Endothelial cell of hepatic sinusoid (primary cell): ENCODE results near the gene CCR7.

Source experiments
- in situ Hi-C: cut with HindIII; loops from 2 replicates; pipeline ENCODE4 v1.10.0; 2017; ENCODE audit warnings: low sequenced_read_pairs

Gene CCR7

DNA sequence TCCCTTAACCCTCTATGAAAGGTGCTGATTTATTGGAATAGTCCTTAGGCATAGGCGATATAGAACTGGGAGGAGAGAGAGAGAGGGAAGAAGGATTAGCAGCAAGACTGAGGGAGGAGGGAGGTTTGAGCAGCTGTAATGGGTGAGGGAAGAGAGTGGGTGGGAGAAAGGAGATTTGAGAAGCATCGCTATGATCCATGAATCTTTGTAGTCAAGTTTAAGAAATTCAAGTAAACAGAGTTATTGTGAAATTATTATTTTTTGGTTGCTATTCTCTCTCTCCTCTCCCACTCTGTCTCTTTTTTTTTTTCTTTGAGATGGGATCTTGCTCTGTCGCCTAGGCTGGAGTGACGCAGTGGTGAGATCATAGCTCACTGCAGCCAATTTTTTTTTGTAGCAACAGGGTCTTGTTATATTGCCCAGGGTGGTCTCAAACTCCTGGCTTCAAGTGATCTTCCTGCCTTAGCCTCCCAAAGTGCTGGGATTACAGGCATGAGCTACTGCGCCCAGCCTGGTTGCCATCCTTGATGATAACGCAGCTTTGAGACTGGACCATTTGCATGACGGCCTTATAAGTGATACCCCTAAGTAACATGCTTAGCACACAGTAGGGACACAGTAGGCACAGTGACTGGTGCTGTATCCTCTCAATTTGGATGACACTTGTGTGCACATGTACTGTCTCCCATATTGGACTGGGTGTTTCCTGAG is 42.9 kb downstream of the CCR7 start:
- in situ Hi-C loops: loop anchor here (10.0 kb wide), 2 partner anchors 62 to 348 kb away; partner anchors contain the start of gene RAPGEFL1

DNA sequence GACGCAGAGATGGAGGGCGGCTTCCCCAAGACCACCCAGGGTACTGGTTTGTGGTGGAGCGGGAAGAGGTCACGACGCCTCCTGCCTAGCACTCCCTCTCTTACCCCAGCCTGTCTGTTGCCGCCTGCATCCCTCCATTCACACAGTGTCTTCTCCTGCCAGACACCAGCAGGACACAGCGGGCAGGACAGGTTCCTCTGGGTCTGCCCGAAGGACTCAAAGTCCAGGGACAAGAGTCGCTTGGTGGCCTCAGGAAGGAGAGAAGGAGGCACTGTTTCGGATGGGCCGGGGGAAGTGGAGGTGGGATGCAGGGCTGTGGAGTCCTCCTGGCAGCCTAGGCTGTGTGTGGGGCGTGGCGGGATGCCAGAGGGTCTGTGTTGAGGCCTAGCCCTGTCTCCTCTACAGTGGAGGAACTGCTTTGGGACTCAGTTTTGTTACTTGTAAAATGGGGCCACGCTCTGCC is 44.2 kb downstream of the CCR7 start:
- in situ Hi-C loops: loop anchor here (10.0 kb wide), 2 partner anchors 64 to 346 kb away; partner anchors contain the start of gene RAPGEFL1

GRCh38 chr17:40519089-40519775 is 46.0 kb downstream of the CCR7 start:
- in situ Hi-C loops: no loop called here

DNA sequence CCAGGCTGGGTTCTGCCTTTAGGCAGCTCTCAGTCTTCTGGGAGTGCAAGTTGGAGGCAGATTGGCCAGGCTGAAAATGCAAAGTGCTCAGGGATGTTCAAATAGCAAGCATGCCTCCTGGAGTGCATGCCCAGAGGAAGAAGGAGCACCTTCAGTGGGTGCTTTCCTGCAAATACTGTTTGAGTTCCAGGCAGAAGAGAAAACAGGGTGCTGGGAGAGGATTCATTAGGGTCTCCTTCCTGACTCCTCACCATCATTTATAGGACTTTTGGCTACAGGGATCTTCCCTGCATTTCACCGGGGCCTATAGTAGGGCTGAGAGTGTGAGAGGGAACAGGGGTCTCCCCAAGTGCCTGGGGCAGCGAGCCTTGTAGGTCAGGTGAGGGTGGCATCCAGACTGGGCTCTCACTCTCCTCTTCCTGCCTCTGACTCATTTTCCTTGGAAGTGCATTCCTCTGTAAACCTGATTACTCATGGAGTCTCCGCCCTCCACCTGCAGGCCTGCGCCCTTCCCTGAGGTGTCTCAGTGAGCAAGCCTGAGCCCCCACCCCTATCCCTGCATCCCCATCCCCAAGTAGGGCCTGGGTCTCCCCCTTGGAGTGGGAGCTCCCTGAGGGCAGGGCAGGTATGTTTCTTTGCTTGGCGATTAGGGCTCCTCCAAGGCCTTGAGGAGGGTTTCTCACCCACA is 46.7 kb downstream of the CCR7 start:
- in situ Hi-C loops: no loop called here

DNA sequence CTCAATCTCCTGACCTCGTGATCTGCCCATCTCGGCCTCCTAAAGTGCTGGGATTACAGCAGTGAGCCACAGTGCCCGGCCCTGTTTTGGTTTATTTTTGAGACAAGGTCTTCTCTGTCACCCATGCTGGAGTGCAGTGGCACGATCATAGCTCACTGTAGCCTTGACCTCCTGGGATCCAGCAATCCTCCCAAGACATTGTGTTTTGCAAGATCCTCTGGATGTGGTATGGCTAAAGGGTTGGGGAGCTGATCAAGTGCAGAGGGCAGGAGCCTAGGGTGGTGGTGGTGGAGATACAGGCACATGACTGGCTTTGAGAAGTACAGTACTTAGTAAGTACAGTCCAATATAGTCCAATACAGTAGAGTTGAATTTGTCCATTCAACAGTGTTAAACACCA is 47.3 kb downstream of the CCR7 start:
- in situ Hi-C loops: no loop called here

DNA sequence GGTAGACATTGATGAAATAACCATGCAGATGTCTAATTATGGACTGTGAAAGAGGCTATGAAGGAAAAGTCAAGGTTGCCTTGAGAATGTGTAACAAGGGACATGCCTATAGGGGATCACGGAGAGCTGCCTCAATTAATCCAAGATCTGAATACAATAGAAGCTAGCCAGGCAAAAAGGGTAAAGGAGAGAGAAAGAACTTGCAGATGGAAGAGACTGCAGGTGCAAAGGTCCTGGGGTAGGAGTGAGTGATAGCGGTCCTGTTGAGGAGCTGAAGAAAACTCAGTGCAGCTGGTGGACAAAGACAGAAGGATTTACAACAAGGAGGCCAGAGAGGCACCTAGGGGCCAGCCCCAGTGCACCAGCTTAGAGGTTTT is 48.0 kb downstream of the CCR7 start:
- in situ Hi-C loops: no loop called here

GRCh38 chr17:40516581-40517285 is 48.5 kb downstream of the CCR7 start:
- in situ Hi-C loops: no loop called here

DNA sequence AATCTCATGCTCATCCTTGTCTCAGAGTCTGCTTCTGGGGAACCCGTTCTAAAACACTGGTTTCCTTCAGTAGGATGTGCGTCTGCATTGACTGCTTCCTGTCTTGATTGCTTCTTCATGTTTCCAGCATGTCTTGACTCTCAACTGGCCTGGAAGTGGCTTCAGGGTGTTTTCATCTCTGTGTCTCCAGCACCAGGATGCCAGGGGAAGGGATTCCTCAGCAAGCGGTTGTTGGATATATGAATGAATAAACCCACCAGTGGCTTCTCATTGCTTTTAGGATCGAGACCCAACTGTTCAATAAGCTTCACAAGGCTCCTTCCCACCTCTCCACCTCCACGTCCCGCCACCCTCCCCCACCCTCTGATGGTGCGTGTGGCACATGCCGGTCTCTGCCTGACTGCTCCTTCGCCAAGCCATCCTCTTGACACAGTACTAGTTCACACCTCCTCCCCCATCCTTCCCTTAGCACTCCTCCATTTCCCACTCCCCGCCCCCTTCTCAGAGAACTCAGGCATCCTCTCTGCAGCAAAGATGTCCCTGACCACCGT is 49.7 kb downstream of the CCR7 start:
- in situ Hi-C loops: no loop called here

GRCh38 chr17:40515011-40515410 is 50.3 kb downstream of the CCR7 start:
- in situ Hi-C loops: no loop called here

- in situ Hi-C loops: no loop called here
Observed at GRCh38 chr17:40514013-40514875, 51.0 kb downstream of the CCR7 start.

- in situ Hi-C loops: no loop called here
Observed at GRCh38 chr17:40511667-40512220, 53.5 kb downstream of the CCR7 start.

DNA sequence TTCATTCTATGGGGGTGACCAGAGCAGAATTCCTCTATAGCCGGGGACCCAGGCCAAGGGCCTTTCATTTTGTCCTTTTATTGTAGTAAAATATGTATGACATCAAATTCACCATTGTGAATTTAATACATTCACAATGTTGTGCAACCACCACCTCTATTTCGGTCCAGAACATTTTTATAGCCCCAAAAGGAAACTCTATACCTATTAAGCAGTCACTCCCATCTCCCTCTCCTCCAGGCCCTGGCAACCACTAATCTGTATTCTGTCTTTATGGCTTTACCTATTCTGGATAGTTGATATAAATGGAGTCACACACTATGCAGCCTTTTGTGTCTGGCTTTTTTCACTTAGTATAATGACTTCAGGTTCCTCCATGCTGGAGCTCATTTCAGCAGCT is 54.1 kb downstream of the CCR7 start:
- in situ Hi-C loops: no loop called here

DNA sequence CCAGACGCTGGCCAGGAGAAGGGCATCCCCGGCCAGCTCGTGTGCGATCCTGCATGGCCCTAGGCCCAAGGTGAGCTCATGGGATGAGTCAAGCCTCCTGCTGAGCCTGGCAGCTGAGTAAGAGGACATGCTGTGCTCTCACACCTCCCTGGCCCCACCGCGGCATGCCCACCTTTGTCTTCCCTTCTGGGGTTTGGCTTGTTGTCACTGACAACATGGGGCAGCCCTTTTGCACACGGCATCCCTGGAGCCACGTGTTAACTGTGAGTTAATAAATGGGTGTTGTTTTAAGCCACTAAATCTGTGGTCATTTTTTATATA is 55.0 kb downstream of the CCR7 start:
- in situ Hi-C loops: no loop called here

- in situ Hi-C loops: no loop called here
Observed at GRCh38 chr17:40509626-40510327, 55.5 kb downstream of the CCR7 start.

GRCh38 chr17:40506786-40507185 is 58.5 kb downstream of the CCR7 start:
- in situ Hi-C loops: no loop called here
